HG03520 (cell line): Measurements from ENCODE around the gene CCNO.

Experiments
- ATAC-seq: cut with Tn5 transposase; IDR thresholded peaks from one replicate; pipeline ENCODE4 v1.9.1; 2021; ENCODE audit warnings: mild to moderate bottlenecking, moderate library complexity; ENCODE audit not compliant: unreplicated experiment

Gene CCNO

GRCh38 chr5:55223812-55224240 lies 9.6 kb downstream of the CCNO start:
- ATAC-seq, result no peak

GRCh38 chr5:55222985-55223811 lies 10.2 kb downstream of the CCNO start:
- no peak for ATAC-seq

- ATAC-seq, result no peak
These were observed 11.1 kb downstream of the CCNO start for GRCh38 chr5:55222092-55222984.

GRCh38 chr5:55220433-55221185 lies 12.8 kb downstream of the CCNO start:
- ATAC-seq, result no peak

- ATAC-seq, result no peak
These were observed 13.6 kb downstream of the CCNO start for GRCh38 chr5:55219770-55220169.

GRCh38 chr5:55218967-55219366 lies 14.4 kb downstream of the CCNO start:
- no peak for ATAC-seq

- no peak for ATAC-seq
These were observed 22.1 kb downstream of the CCNO start for GRCh38 chr5:55211184-55211874.

- no peak for ATAC-seq
These were observed 28.4 kb downstream of the CCNO start for GRCh38 chr5:55205001-55205400.

GRCh38 chr5:55191165-55191564 lies 42.2 kb downstream of the CCNO start:
- ATAC-seq, result no peak

- ATAC-seq, result no peak
These were observed 44.5 kb downstream of the CCNO start for GRCh38 chr5:55188656-55189540.

- ATAC-seq, result no peak
These were observed 46.0 kb downstream of the CCNO start for GRCh38 chr5:55187370-55187769.
